ENCODE data around the gene DNAAF1.

The DNAAF1 gene

GRCh38 chr16:84186685-84187437 is 41.8 kb downstream of the DNAAF1 start, which contains the start of gene TAF1C:
Gene TAF1C (minus strand): TSS chr16:84187057. CDS start chr16:84184988, 2,069 bp downstream.
- H3K27ac ChIP-seq = peak within 1 kb of the TSS; percentile 70; the same call in 1 of the 2 replicates
- TF ChIP-seq CTCF (conservative IDR thresholded peaks at IDR 0.05) = peak; percentile 91

GRCh38 chr16:84190731-84191388 is 45.8 kb downstream of the DNAAF1 start, which contains the start of gene ADAD2:
Gene ADAD2 (plus strand): TSS chr16:84191157. CDS start chr16:84191231, 74 bp downstream.
- no peak for TF ChIP-seq CTCF (conservative IDR thresholded peaks at IDR 0.05)
- H3K27ac ChIP-seq = no peak within 1 kb of the TSS

DNA sequence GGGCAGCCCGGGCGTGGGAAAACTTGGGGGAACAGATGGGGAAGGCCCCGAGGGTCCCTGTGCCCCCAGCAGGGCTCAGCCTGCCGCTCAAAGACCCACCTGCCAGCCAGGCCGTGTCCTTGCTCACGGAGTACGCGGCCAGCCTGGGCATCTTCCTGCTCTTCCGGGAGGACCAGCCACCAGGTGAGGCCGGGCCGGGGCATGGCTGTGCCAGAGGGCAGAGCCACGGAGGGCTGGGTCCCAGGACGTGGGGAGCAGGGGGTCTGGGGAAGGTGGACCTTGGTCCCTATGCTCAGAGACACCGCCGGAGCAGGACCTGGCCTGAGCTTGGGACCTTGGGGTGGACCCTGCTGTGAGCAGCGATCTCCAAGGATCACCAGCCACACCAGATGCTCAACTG is 46.4 kb downstream of the DNAAF1 start:
- no peak for TF ChIP-seq CTCF (conservative IDR thresholded peaks at IDR 0.05)
- H3K27ac ChIP-seq = no peak overlapping the region

GRCh38 chr16:84193480-84193879 is 48.4 kb downstream of the DNAAF1 start:
- no peak for TF ChIP-seq CTCF (conservative IDR thresholded peaks at IDR 0.05)
- no peak overlapping the region for H3K27ac ChIP-seq

- no peak for TF ChIP-seq CTCF (conservative IDR thresholded peaks at IDR 0.05)
- H3K27ac ChIP-seq = no peak overlapping the region
Measured at GRCh38 chr16:84194018-84194417, 48.9 kb downstream of the DNAAF1 start.

DNA sequence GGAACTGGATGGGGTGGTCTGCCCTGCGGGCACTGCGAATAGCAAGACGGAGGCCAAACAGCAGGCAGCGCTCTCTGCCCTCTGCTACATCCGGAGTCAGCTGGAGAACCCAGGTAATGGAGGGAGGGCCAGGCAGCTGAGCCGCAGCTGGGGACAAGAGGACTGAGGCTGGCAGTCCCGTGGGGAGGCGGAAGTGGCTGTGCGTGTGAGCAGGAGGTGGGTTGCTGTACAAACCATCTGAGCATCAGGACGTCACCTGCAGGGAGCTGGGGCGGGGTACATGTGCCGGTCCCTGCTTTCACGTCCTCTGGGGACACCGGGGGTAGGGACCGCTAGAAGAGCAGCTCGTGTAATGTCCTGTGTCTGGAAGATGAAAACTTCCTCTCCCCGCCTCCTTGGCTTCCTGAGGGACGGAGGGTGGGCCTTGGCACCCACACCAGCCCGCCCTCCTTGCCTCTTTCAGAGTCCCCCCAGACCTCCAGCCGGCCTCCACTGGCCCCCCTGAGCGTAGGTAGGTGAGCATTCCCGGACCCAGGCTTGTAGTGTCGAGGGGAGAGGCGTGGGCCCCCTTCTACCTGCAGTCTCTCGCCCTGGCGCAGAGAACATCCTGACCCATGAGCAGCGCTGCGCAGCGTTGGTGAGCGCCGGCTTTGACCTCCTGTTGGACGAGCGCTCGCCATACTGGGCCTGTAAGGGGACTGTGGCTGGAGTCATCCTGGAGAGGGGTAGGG is 49.5 kb downstream of the DNAAF1 start:
- no peak overlapping the region for H3K27ac ChIP-seq
- TF ChIP-seq CTCF (conservative IDR thresholded peaks at IDR 0.05) = no peak
